Ramos (cell line): ENCODE results near the gene USH2A.
"Not testable (repeated sequence)": the region's sequence is repeated elsewhere in the genome, so short reads cannot be mapped to it uniquely, and the experiment has no call there.

Source experiments
- in situ Hi-C: fragments of 300-500 bp; cut with MboI; formaldehyde crosslinking; loops from one replicate; pipeline ENCODE4 v1.14.3; 2022; ENCODE audit warnings: low sequenced_read_pairs; ENCODE audit not compliant: unreplicated experiment

The USH2A gene

GRCh38 chr1:216057947-216058346, 365.3 kb downstream of the USH2A start:
- in situ Hi-C loops = no loop called here

GRCh38 chr1:216057063-216057462, 366.2 kb downstream of the USH2A start:
- in situ Hi-C loops = no loop called here

- in situ Hi-C loops = no loop called here
Observed at GRCh38 chr1:216055004-216055403, 368.2 kb downstream of the USH2A start.

- in situ Hi-C loops = no loop called here
Observed at GRCh38 chr1:216054600-216054999, 368.6 kb downstream of the USH2A start.

- in situ Hi-C loops = no loop called here
Observed at GRCh38 chr1:216051071-216051470, 372.2 kb downstream of the USH2A start.

- in situ Hi-C loops = no loop called here
Observed at GRCh38 chr1:216049741-216050430, 373.4 kb downstream of the USH2A start.

- in situ Hi-C loops = no loop called here
Observed at GRCh38 chr1:216047811-216048572, 375.3 kb downstream of the USH2A start.

GRCh38 chr1:216046336-216046735, 376.9 kb downstream of the USH2A start:
- in situ Hi-C loops = no loop called here

- in situ Hi-C loops = no loop called here
Observed at GRCh38 chr1:216045400-216045799, 377.8 kb downstream of the USH2A start.

GRCh38 chr1:216044538-216044937, 378.7 kb downstream of the USH2A start:
- in situ Hi-C loops = no loop called here

- in situ Hi-C loops = no loop called here
Observed at GRCh38 chr1:216034506-216034905, 388.7 kb downstream of the USH2A start.

GRCh38 chr1:216032961-216033614, 390.2 kb downstream of the USH2A start:
- in situ Hi-C loops = no loop called here

- in situ Hi-C loops = no loop called here
Observed at GRCh38 chr1:216032284-216032683, 391.0 kb downstream of the USH2A start.

GRCh38 chr1:216028631-216029030, 394.6 kb downstream of the USH2A start:
- in situ Hi-C loops = no loop called here

GRCh38 chr1:216024546-216024945, 398.7 kb downstream of the USH2A start:
- in situ Hi-C loops = no loop called here

- in situ Hi-C loops = no loop called here
Observed at GRCh38 chr1:216020743-216021345, 402.4 kb downstream of the USH2A start.

- in situ Hi-C loops = no loop called here
Observed at GRCh38 chr1:216015116-216015515, 408.1 kb downstream of the USH2A start.

- in situ Hi-C loops = no loop called here
Observed at GRCh38 chr1:216014086-216014485, 409.2 kb downstream of the USH2A start.

GRCh38 chr1:216009456-216009855, 413.8 kb downstream of the USH2A start:
- in situ Hi-C loops = not testable (repeated sequence)

GRCh38 chr1:216005916-216006315, 417.3 kb downstream of the USH2A start:
- in situ Hi-C loops = no loop called here

- in situ Hi-C loops = no loop called here
Observed at GRCh38 chr1:215992620-215993019, 430.6 kb downstream of the USH2A start.
